WTC11 (cell line): ENCODE data around the gene NTPCR.

Experiments used
- ATF2 ChIP-seq: sonication (generic); formaldehyde crosslinking; IDR thresholded peaks from 2 replicates; pipeline ENCODE4 v1.8.1; 2022; ENCODE audit warnings: low read depth, missing genetic modification reagents, borderline replicate concordance
- CTCF ChIP-seq: fragments of 200-600 bp; IDR thresholded peaks from 2 replicates; pipeline ENCODE4 v1.8.0; 2022; ENCODE audit warnings: antibody characterized with exemption
- ELF4 ChIP-seq: sonication (generic); formaldehyde crosslinking; IDR thresholded peaks from 2 replicates; pipeline ENCODE4 v1.8.1; 2022; ENCODE audit warnings: low read depth, mild to moderate bottlenecking, moderate library complexity, missing genetic modification reagents
- IRF2 ChIP-seq: sonication (generic); formaldehyde crosslinking; IDR thresholded peaks from 2 replicates; pipeline ENCODE4 v1.8.0; 2022; ENCODE audit warnings: low read depth, missing genetic modification reagents, borderline replicate concordance
- JUN ChIP-seq: sonication (generic); formaldehyde crosslinking; IDR thresholded peaks from 2 replicates; pipeline ENCODE4 v1.8.0; 2023; ENCODE audit warnings: mild to moderate bottlenecking, missing genetic modification reagents
- MXD4 ChIP-seq: fragments of 250-450 bp; sonication (Bioruptor Pico); IDR thresholded peaks from 2 replicates; pipeline ENCODE4 v1.8.0; 2021; ENCODE audit warnings: mild to moderate bottlenecking, moderate library complexity, borderline replicate concordance
- SP1 ChIP-seq: sonication (generic); formaldehyde crosslinking; conservative IDR thresholded peaks from 2 replicates; pipeline ENCODE4 v1.8.1; 2022; ENCODE audit warnings: missing genetic modification reagents
- TCF7 ChIP-seq: sonication (generic); formaldehyde crosslinking; IDR thresholded peaks from 2 replicates; pipeline ENCODE4 v1.8.0; 2022; ENCODE audit warnings: mild to moderate bottlenecking, low read depth, missing genetic modification reagents, moderate library complexity
- USF2 ChIP-seq: sonication (generic); formaldehyde crosslinking; IDR thresholded peaks from 2 replicates; pipeline ENCODE4 v1.8.1; 2023; ENCODE audit warnings: mild to moderate bottlenecking, missing genetic modification reagents, moderate library complexity
- ZNF396 ChIP-seq: fragments of 250-450 bp; sonication (Bioruptor Pico); IDR thresholded peaks from 2 replicates; pipeline ENCODE4 v1.8.0; 2021; ENCODE audit warnings: mild to moderate bottlenecking, moderate library complexity, borderline replicate concordance
- TF ChIP-seq, protein P1 (sequence below): sonication (generic); formaldehyde crosslinking; IDR thresholded peaks from 2 replicates; pipeline ENCODE4 v1.8.0; 2022; ENCODE audit warnings: mild to moderate bottlenecking, missing genetic modification reagents
- TF ChIP-seq, protein P2 (sequence below): sonication (generic); formaldehyde crosslinking; IDR thresholded peaks from 2 replicates; pipeline ENCODE4 v1.8.0; 2022; ENCODE audit warnings: mild to moderate bottlenecking, missing genetic modification reagents

DNA sequence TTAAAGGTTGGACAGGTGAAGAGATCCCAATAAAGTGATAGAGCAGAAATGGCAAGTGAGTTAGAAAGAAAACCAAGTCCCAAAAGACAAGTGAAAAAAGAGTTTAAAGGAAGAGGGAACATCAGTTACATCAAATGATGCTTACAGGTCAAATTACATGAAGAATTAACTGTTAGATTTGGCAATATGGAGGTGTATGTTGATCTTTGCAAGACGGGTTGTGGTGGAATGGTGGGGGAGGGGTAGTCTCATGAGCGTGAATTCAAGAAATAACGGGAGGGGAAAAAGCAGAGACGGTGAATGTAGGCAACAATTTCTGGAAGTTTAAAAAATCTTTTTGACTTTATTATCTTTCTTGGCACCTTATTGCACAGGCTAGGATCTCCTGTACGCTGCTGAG is 76.6 kb downstream of the NTPCR start:
- no peak for TF ChIP-seq CTCF
- TF ChIP-seq ZNF396 (CRISPR knock-in tag) = no peak
- no peak for TF ChIP-seq SP1 (CRISPR knock-in tag)
- TF ChIP-seq JUN (CRISPR knock-in tag) = no peak
- TF ChIP-seq IRF2 (CRISPR knock-in tag) = no peak
- no peak for TF ChIP-seq ATF2 (CRISPR knock-in tag)
- TF ChIP-seq TCF7 (CRISPR knock-in tag) = no peak
- TF ChIP-seq USF2 (CRISPR knock-in tag) = no peak
- TF ChIP-seq, protein P1, sequence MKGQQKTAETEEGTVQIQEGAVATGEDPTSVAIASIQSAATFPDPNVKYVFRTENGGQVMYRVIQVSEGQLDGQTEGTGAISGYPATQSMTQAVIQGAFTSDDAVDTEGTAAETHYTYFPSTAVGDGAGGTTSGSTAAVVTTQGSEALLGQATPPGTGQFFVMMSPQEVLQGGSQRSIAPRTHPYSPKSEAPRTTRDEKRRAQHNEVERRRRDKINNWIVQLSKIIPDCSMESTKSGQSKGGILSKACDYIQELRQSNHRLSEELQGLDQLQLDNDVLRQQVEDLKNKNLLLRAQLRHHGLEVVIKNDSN (CRISPR knock-in tag) = no peak
- no peak for TF ChIP-seq MXD4 (CRISPR knock-in tag)
- no peak for TF ChIP-seq ELF4 (CRISPR knock-in tag)
- TF ChIP-seq, protein P2, sequence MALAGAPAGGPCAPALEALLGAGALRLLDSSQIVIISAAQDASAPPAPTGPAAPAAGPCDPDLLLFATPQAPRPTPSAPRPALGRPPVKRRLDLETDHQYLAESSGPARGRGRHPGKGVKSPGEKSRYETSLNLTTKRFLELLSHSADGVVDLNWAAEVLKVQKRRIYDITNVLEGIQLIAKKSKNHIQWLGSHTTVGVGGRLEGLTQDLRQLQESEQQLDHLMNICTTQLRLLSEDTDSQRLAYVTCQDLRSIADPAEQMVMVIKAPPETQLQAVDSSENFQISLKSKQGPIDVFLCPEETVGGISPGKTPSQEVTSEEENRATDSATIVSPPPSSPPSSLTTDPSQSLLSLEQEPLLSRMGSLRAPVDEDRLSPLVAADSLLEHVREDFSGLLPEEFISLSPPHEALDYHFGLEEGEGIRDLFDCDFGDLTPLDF (CRISPR knock-in tag) = no peak
